ENCODE measurements around the gene AGAP1. TPM values are rescaled to one million over a fixed set of nuclear protein-coding genes. Genes with fewer than 3 reads are reported as not detected.

The AGAP1 gene
- total RNA-seq, 1 experiment from 2014 or later = 25.8 TPM

GRCh38 chr2:235594964-235595363, 101.1 kb downstream of the AGAP1 start:
- Histone ChIP-seq H3K56ac (ENCODE audit: insufficient read length, low read depth, low read length) (no peak overlapping the region), H4K8ac (replicated peaks; ENCODE audit: insufficient read length, low read depth, low read length) (no peak overlapping the region), H3K27ac (ENCODE audit: insufficient read length, low read depth, low read length) (no peak overlapping the region), H3K27me3 (ENCODE audit: insufficient read depth, low read length) (no peaks in the 10 kb centered on the region), H3K23me2 (ENCODE audit: insufficient read length, low read depth, low read length, poor library complexity, severe bottlenecking) (no peaks in the 10 kb centered on the region), H3T11ph (ENCODE audit: low read length) (no peak overlapping the region), H2AFZ (ENCODE audit: low read length) (no peak overlapping the region), H3K9ac (ENCODE audit: extremely low read depth, insufficient read length, low read length) (no peak overlapping the region), H2BK5ac (ENCODE audit: insufficient read length, low read length) (no peak overlapping the region), H3K4me1 (ENCODE audit: insufficient read depth, low read length) (no peaks in the 10 kb centered on the region), H4K5ac (ENCODE audit: insufficient read length, low read depth, low read length) (no peak overlapping the region), H2AK5ac (ENCODE audit: insufficient read length, low read length) (no peak overlapping the region), H3K4me2 (ENCODE audit: insufficient read depth, insufficient read length, low read length) (no peak overlapping the region), H3K14ac (ENCODE audit: insufficient read depth, low read length) (no peak overlapping the region), H2BK12ac (ENCODE audit: insufficient read length, low read depth, low read length) (no peak overlapping the region), H2BK20ac (ENCODE audit: low read depth, low read length, poor library complexity, severe bottlenecking) (no peak overlapping the region), H4K91ac (ENCODE audit: insufficient read length, low read depth, low read length) (no peak overlapping the region), H3K79me1 (ENCODE audit: insufficient read depth, low read depth, low read length, poor library complexity, severe bottlenecking) (peaks cover 7% of the 10 kb centered on the region), H4K20me1 (ENCODE audit: control insufficient read depth, insufficient read depth, insufficient read length) (no peaks in the 10 kb centered on the region), H2BK15ac (ENCODE audit: low read depth, low read length) (no peak overlapping the region), H3K79me2 (ENCODE audit: insufficient read depth, low read length) (peaks cover 2% of the 10 kb centered on the region; the same call in 1 of the 2 replicates), H3K4ac (ENCODE audit: low read depth, low read length) (no peak overlapping the region), H3K9me3 (ENCODE audit: control insufficient read depth, low read depth, low read length) (no peaks in the 10 kb centered on the region), H2BK120ac (ENCODE audit: low read depth, low read length, poor library complexity, severe bottlenecking) (no peak overlapping the region), H3K18ac (ENCODE audit: insufficient read length, low read depth, low read length) (no peak overlapping the region), H3K23ac (ENCODE audit: insufficient read length, low read depth, low read length) (no peak overlapping the region)
- no peak overlapping the region for H3K27ac Mint-ChIP-seq
- peaks cover 0 to 5% (median 3%) of the 10 kb centered on the region in 3 experiments; a peak in 2 of 7 replicates for H3K36me3 Mint-ChIP-seq (ENCODE audit: insufficient read depth in 1 of 3, low read depth in 3 of 3)
- no CpG with 5 or more reads among the region's 8 CpGs for WGBS (ENCODE audit: extremely low coverage, insufficient read length, low lambda C conversion rate)
- TF ChIP-seq CTCF (conservative IDR thresholded peaks at IDR 0.05) = no peak
- no peak for DNase-seq
- H3K4me3 Mint-ChIP-seq = no peak overlapping the region
- H3K9me3 Mint-ChIP-seq = no peaks in the 10 kb centered on the region; a peak in 1 of 5 replicates
- no peaks in the 10 kb centered on the region; the same call in 1 of the 2 replicates for H3K27me3 Mint-ChIP-seq (ENCODE audit: low read depth)
- H3K4me1 Mint-ChIP-seq = peaks cover 21 to 24% of the 10 kb centered on the region in 2 experiments

Data from H9 (cell line).